ENCODE measurements around the gene KCNMA1.

Gene KCNMA1

DNA sequence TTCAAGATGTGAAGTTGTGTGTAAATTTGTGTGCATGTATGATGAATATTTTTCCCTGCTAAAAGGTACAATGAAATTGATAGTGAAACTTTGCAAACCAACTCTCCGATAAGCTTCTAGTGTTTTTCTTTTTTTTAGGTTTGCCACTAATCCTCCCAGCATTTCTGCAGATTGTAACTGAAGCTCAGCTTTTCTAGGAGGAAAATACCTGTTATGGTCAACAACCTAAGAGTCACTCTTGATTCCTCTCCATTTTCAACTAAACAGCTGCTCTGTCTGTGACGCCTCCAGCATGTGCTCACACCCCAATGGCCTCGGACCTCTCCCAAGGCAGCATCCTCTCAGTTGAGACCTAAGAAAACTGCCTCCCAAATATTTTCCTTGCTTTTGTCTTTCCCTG is 406.2 kb downstream of the KCNMA1 start:
- DNase-seq: no peak

GRCh38 chr10:77230194-77230593 is 407.4 kb downstream of the KCNMA1 start:
- DNase-seq: no peak

DNA sequence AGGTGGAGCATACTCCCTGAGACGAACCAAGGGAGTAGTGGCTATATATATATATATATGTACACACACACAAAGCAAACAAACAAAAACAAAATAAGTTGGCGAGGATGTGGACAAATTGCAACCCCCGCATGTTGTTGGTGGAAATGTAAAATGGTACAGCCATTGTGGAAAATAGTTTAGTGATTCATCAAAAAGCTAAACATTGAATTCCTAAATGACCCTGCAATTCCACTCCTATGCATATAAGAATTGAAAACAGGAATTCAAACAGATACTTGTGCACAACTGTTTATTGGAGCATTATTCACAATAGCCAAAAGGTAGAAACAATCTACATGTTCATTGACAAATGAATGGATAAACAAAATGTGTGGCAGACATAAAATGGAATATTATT is 407.9 kb downstream of the KCNMA1 start:
- no peak for DNase-seq

DNA sequence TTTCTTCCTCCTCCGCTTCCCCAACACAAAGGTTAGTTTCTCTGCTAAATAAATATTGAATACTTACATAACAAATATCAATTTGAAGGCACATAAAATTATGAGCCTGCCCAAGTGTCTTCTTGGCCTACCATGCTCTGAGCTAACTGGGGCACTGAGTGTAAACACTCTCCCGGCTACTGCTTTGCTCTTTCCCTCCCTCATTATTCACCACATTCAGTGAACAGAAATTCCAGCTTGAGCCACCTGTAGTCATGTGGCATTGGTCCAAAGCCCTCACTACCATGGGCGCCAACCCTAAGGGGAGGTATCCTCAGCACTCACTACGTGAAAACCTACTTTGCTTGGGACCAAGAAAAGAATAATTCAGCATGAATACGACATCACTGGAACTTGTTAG is 409.0 kb downstream of the KCNMA1 start:
- peak; percentile 5 to 45 (median 21) for DNase-seq

DNA sequence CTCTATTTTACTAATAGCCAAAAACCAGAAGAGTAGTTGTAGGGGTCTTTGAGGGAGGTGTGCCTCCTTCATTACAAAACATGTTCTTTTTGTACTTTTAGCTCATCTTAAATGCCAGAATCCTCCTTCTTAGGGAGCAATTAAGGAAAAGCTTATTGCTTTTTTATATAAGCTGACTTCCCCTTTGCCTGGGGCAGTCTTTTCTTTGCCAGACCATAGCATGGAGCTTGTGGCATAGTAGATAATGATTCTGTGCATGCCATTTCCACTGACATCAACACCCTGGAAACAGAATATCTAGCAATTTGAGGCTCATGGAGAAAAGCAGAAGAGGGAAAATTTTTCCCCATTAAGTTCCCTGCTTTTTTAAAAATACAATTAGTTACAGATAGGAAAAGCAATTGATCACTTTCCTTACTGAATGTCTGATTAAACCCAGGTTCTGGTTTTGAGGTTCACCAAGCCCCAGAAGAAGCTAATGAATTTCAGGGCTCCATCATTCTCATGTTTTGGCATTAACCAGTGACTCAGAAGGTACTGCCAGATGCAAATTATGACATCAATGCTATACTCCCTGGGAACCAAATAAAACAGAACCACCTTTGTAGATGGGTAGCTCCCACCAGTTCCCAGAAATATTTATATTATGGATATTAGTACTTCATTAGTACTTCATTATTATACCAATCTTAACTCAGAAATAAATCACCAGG is 410.6 kb downstream of the KCNMA1 start:
- peak in 1 of 3 experiments; percentile 13 for DNase-seq

- peak in 1 of 3 experiments; percentile 38 for DNase-seq
These were observed 411.2 kb downstream of the KCNMA1 start for GRCh38 chr10:77226452-77226851.

- no peak for DNase-seq
These were observed 411.6 kb downstream of the KCNMA1 start for GRCh38 chr10:77226020-77226419.

GRCh38 chr10:77223526-77224460 is 413.8 kb downstream of the KCNMA1 start:
- DNase-seq: no peak

DNA sequence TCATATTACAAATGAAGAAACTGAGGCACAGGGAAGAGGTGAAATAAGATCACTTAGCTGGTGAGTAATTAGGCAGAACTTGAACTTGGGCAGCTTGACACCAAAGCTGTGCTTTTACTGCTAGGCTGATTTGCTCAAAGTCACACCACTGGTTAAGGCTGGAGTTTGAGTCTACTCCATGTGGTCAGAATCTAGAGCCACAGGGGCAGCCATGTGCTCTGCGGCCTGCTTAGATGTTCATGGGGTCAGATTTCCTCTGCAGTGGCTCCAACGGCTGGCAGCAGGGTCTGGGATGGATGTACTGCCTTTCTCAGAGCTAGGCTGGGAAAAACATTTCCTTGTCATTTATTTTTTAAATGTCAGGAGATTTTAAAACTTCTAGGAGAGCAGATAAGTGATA is 417.5 kb downstream of the KCNMA1 start:
- DNase-seq: no peak

DNA sequence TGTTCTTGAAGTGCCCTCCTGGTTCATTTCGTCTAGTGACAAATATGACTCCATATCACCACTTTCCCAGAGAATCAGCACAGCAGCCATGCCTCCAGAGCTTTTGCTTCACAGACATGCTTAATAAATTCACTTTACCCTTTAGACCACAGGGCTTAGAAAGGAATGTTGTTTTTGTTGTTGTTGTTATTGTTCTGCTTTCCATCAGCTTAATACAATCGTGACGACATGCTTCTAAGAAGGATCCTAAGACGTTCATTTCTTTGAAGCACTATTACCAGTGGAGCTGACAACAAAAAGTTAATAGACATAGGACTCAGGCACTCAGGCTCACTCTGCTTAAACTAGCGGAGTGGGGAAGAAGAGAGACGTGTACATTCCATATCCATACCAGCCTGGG is 418.6 kb downstream of the KCNMA1 start:
- DNase-seq: no peak

GRCh38 chr10:77214799-77215198 is 422.8 kb downstream of the KCNMA1 start:
- DNase-seq: no peak

DNA sequence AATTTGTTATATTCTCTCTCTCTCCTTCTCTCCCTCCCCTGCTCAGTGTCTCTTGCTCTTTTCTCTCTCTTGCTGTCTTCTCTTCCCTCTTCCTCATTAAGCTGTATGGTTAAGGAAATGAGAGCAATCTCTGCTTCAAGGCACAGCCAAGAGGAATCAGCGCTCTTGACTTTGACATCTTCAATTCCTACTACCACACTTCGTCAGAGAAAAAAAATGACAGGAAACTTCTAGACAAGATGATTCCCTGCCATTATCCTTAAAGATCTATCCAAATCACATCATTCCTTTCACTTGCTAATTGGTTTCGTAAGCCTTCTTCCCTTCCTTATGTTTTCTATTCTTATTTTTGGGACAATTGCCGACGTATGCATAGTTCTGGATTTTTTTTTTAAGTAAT is 425.0 kb downstream of the KCNMA1 start:
- peak in 1 of 3 experiments; percentile 23 for DNase-seq

DNA sequence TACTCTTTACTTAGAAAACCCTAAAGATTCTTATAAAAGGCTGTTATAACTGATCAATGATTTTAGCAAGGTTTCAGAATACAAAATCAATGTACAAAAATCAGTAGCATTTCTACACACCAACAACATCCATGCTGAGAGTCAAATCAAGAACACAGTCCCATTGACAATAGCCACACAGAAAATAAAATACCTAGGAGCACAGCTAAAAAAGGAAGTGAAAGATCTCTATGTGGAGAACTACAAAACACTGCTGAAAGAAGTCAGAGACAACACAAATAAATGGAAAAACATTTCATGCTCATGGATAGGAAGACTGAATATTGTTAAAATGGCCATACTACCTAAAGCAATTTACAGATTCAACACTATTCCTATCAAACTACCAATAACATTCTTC is 427.0 kb downstream of the KCNMA1 start:
- no peak for DNase-seq

DNA sequence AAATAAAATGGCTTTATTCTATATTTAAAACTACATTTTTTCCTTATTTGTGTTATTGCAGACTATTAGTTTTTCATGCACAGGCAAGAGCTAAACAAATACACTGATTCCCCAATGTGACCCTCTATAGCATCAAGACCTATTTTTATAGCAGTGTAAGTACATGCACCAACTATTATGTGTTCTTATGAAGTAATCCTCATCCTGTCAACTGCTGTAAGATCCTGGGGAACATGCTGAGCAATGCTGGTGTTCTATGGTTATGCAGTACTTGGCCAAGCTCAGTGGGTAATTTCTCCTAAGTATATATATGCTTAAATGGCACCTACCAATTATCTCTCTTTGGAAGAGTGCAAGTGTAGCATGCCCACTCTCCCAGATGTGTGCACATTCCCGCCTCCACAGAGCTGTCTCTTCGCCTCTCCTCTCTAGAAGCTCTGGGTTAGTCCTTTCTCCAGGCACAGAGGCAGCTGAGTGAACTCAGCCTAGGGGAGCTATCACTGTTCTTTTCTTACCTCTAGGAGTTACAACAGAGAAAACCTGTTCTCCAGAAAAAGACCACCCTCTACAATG is 428.8 kb downstream of the KCNMA1 start:
- DNase-seq: peak in 1 of 3 experiments; percentile 2

DNA sequence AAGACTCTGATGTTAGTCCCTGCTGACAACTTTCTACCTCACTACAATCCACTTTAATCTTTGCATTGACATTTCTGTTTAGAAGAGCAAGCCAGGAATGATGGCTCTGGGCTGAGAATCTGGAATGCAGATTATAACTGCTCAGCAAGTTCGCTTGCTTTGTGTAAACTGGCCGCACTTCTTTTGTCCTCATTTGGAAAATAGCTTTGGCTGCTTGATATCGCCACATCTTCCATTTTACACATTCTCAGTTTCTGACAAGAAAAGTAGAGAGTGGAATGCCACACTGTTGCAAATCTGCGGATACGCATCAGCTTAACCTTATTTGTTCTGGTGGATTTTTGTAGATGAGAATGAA is 429.8 kb downstream of the KCNMA1 start:
- no peak for DNase-seq

GRCh38 chr10:77207182-77207827 is 430.3 kb downstream of the KCNMA1 start:
- DNase-seq: no peak

DNA sequence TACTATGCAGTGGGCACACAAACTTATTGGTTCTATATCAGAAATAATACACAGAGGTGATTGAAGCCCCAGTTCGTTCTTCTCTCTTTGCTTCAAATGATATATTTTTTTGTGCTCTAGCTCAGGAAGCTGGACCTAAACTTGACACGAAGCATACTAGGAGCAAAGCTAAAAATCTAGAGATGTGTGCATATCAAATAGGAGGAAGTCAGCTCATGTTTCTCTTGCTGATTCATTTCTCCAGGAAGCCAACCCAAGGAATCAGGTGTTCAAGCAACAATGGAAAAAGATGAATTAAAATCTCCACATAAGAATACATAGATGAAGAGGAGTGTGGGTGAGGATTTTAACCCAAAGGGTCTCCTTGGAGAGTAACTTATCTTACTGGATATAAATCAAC is 432.5 kb downstream of the KCNMA1 start:
- no peak for DNase-seq

GRCh38 chr10:77204171-77204570 is 433.4 kb downstream of the KCNMA1 start:
- DNase-seq: no peak

- no peak for DNase-seq
These were observed 434.8 kb downstream of the KCNMA1 start for GRCh38 chr10:77202857-77203256.

GRCh38 chr10:77201135-77202106 is 436.2 kb downstream of the KCNMA1 start:
- DNase-seq: peak in 1 of 3 experiments; percentile 2

DNA sequence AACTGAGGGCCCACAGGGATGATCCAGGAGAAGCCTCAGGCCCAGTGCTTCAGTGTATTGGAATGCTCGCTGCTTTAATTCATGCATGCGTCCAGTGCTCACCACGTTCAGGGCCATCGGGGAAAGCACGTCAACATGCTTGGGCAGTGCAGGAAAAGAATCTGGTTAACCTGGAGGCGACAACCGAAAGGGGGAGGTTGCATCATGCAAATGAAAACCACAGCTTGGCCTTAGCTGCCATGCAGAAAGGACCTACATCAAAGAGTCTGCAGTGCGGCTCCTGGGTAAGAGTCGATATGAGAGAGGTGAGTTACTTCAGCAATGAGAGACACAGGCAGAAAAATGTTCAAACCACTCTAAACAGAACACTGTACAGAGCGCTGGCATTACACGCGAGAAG is 440.1 kb downstream of the KCNMA1 start:
- DNase-seq: no peak

DNA sequence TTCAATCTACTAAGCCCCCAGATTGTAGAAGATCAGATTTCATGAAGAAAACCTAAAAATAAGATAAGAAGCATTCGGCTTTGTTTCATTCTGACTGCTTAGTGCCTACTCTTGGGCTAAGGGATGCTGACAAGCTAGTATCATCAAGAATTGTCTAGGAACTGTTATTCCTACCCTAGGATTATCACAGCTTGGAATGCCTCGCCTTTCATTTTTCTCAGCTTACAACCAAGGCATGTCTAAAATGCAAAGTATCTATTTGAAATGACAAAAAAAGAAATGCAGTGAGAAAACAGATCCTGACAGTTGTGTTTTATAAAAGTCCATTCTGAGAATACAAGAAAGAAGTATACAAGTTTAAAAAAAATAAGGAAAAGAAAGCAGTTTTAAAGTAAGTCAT is 441.0 kb downstream of the KCNMA1 start:
- DNase-seq: no peak

All from NCI-H1417 (cell line).